Neural cell (in vitro differentiated cells): ENCODE measurements around the gene FUT9.

Experiments used
- EP300 ChIP-seq: fragments of 450-650 bp; conservative IDR thresholded peaks from 2 replicates; pipeline ENCODE4 v1.6.1; 2014; ENCODE audit warnings: antibody characterized with exemption, mild to moderate bottlenecking, moderate library complexity; ENCODE audit not compliant: poor library complexity, severe bottlenecking
- POLR2AphosphoS5 ChIP-seq: IDR thresholded peaks from 2 replicates; pipeline ENCODE4 v1.6.1; 2012
- TF ChIP-seq, protein P1 (sequence below): fragments of 450-650 bp; IDR thresholded peaks from 2 replicates; pipeline ENCODE4 v1.5.1; 2014; ENCODE audit warnings: antibody characterized with exemption, mild to moderate bottlenecking, moderate library complexity; ENCODE audit not compliant: poor library complexity, severe bottlenecking
- TF ChIP-seq, protein P2 (sequence below): IDR thresholded peaks from 2 replicates; pipeline ENCODE4 v1.6.1; 2012; ENCODE audit warnings: borderline replicate concordance

DNA sequence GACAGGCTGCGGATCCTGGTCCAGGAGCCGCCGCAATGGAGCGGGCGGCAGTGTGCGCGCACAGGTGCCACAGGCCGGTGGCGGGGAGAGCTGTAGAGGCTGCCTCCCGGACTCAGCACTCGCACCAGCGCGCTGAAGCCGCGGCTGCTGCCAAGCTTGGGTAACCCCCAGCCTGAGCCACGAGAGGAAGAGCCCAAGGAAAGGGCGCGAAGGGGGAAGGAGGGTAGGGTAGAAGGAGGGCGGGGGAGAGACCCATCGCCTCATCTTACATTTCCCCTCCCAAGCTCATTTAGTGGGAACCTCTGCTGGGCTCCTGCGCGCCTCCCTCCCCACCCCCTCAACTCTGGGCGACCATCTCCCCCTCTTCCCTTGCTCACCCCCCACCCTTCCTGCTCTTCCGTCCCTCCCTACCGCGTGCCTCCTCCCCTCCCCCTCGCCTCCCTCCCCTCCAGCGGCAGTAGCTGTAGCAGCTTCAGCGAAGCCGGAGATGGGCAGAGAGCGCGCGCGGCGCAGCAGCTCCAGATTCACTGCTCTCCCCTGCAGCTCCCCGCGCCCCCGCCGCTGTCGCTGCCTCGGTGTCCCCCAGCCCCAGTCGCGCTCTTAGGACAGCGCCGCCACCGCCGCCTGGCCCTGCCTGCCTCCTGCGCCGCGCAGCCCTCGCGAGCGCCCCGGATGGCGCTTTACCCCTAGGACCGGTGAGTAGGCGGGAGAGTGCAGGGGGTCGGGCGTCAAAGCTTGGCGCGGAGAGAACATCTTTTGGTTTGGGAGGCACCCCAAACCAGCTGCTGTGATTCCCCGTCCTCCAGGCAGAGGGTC lies at the start of gene FUT9:
- TF ChIP-seq, protein P1, sequence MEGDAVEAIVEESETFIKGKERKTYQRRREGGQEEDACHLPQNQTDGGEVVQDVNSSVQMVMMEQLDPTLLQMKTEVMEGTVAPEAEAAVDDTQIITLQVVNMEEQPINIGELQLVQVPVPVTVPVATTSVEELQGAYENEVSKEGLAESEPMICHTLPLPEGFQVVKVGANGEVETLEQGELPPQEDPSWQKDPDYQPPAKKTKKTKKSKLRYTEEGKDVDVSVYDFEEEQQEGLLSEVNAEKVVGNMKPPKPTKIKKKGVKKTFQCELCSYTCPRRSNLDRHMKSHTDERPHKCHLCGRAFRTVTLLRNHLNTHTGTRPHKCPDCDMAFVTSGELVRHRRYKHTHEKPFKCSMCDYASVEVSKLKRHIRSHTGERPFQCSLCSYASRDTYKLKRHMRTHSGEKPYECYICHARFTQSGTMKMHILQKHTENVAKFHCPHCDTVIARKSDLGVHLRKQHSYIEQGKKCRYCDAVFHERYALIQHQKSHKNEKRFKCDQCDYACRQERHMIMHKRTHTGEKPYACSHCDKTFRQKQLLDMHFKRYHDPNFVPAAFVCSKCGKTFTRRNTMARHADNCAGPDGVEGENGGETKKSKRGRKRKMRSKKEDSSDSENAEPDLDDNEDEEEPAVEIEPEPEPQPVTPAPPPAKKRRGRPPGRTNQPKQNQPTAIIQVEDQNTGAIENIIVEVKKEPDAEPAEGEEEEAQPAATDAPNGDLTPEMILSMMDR = peak; percentile 80
- TF ChIP-seq, protein P2, sequence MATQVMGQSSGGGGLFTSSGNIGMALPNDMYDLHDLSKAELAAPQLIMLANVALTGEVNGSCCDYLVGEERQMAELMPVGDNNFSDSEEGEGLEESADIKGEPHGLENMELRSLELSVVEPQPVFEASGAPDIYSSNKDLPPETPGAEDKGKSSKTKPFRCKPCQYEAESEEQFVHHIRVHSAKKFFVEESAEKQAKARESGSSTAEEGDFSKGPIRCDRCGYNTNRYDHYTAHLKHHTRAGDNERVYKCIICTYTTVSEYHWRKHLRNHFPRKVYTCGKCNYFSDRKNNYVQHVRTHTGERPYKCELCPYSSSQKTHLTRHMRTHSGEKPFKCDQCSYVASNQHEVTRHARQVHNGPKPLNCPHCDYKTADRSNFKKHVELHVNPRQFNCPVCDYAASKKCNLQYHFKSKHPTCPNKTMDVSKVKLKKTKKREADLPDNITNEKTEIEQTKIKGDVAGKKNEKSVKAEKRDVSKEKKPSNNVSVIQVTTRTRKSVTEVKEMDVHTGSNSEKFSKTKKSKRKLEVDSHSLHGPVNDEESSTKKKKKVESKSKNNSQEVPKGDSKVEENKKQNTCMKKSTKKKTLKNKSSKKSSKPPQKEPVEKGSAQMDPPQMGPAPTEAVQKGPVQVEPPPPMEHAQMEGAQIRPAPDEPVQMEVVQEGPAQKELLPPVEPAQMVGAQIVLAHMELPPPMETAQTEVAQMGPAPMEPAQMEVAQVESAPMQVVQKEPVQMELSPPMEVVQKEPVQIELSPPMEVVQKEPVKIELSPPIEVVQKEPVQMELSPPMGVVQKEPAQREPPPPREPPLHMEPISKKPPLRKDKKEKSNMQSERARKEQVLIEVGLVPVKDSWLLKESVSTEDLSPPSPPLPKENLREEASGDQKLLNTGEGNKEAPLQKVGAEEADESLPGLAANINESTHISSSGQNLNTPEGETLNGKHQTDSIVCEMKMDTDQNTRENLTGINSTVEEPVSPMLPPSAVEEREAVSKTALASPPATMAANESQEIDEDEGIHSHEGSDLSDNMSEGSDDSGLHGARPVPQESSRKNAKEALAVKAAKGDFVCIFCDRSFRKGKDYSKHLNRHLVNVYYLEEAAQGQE = peak; percentile 29
- TF ChIP-seq EP300 (peak; percentile 4), POLR2AphosphoS5 (peak; percentile 58)
